Esophagus muscularis mucosa (tissue), 3 donors: ENCODE measurements around the gene EIF4EBP2.

Source experiments
- POLR2AphosphoS5 ChIP-seq, 2 donors: sonication (generic); formaldehyde crosslinking; IDR thresholded peaks; one replicate each; pipeline ENCODE4 v1.6.1; 2017; ENCODE audit warnings: antibody characterized with exemption in 2 of 2
- TF ChIP-seq, protein P1 (sequence below), 3 experiments: fragments of 200-600 bp in 2 of 3; fragments of 450-650 bp in 1 of 3; sonication (generic) in 2 of 3; IDR thresholded peaks; one replicate each; pipeline ENCODE4 v1.5.1; 2017 to 2019; ENCODE audit warnings: antibody characterized with exemption in 3 of 3, mild to moderate bottlenecking in 2 of 3, moderate library complexity in 1 of 3

DNA sequence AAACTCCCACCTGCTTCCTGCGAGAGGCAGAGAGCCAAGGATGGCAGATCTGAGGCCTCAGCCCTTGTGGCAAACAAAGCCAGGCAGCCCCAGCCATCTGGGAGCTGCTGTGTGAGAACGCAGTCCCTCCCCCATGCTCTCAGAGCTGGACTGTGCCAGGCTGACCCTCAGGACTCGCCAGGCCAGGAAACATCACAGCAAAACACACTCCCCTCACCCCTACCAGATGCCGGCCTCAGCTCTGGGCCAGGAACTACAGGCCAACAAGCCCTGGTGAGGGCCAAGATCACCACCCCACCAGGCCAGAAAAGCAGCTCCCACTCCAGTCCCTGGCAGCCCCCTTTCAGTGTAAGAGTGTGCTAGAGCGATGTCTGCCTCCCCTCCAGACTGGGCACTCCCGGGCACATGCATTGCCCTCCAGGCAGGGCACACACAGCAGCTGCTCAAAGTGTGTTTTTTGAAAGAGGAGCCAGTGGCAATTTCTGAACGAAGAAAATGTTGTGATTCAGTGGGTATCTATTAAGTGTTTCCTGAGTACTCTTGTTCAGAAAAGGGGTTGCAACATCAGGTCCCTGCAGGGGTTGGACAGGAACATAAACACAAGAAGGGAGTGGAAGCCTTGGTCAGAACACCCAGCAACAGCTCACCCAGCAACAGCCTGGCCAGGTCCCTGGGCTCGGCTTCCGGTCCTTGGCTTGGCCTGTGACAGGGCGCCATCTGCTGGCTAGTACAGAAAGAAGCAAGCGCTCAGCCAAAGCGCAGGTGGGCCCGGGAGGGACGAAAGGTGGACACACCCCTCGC lies 39.8 kb upstream of the EIF4EBP2 start:
- TF ChIP-seq, protein P1, sequence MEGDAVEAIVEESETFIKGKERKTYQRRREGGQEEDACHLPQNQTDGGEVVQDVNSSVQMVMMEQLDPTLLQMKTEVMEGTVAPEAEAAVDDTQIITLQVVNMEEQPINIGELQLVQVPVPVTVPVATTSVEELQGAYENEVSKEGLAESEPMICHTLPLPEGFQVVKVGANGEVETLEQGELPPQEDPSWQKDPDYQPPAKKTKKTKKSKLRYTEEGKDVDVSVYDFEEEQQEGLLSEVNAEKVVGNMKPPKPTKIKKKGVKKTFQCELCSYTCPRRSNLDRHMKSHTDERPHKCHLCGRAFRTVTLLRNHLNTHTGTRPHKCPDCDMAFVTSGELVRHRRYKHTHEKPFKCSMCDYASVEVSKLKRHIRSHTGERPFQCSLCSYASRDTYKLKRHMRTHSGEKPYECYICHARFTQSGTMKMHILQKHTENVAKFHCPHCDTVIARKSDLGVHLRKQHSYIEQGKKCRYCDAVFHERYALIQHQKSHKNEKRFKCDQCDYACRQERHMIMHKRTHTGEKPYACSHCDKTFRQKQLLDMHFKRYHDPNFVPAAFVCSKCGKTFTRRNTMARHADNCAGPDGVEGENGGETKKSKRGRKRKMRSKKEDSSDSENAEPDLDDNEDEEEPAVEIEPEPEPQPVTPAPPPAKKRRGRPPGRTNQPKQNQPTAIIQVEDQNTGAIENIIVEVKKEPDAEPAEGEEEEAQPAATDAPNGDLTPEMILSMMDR (IDR thresholded peaks at IDR 0.05) = peak; percentile 89 to 95 (median 92)
- peak; percentile 75 to 90 for TF ChIP-seq POLR2AphosphoS5 (IDR thresholded peaks at IDR 0.05)
